ENCODE results near the gene OST4. TPM values are rescaled to one million over a fixed set of nuclear protein-coding genes. Genes with fewer than 3 reads are reported as not detected.
A peak's percentile ranks its signal among the peaks of the same experiment; 100 is the strongest.

Gene OST4
- total RNA-seq, 1 experiment from 2014 or later, result 788 TPM

- peak; percentile 89 for DNase-seq (ENCODE audit: low read depth)
- in situ Hi-C loops (cut with HindIII; ENCODE audit: low pct_unique_long_range_greater_than_20kb, low sequenced_read_pairs), result no loop called here
Observed at GRCh38 chr2:27021253-27022049, 50.0 kb downstream of the OST4 start.

Other genes with a start within 250 kb of the OST4 start
- gene DPYSL5, start 223.5 kb downstream of the OST4 start, total RNA-seq (2014; rRNA removed; shearing (Covaris generic); ENCODE audit: low replicate concordance), result 0.93 and 4.7 TPM in 2 replicates
- 25.9 and 33.5 TPM in 2 replicates for gene MAPRE3, start 101.0 kb downstream of the OST4 start, total RNA-seq (2014; rRNA removed; shearing (Covaris generic); ENCODE audit: low replicate concordance)
- gene TMEM214, start 38.7 kb downstream of the OST4 start, total RNA-seq (2014; rRNA removed; shearing (Covaris generic); ENCODE audit: low replicate concordance), result 104 and 106 TPM in 2 replicates
- 41.8 and 54.5 TPM in 2 replicates for gene AGBL5, start 20.0 kb downstream of the OST4 start, total RNA-seq (2014; rRNA removed; shearing (Covaris generic); ENCODE audit: low replicate concordance)
- 0.07 and 0.58 TPM in 2 replicates for gene EMILIN1, start 7.0 kb upstream of the OST4 start, total RNA-seq (2014; rRNA removed; shearing (Covaris generic); ENCODE audit: low replicate concordance)
- gene KHK, start 15.1 kb upstream of the OST4 start, total RNA-seq (2014; rRNA removed; shearing (Covaris generic); ENCODE audit: low replicate concordance), result 3.2 and 4.8 TPM in 2 replicates
- 7.1 and 10.3 TPM in 2 replicates for gene CGREF1, start 47.5 kb upstream of the OST4 start, total RNA-seq (2014; rRNA removed; shearing (Covaris generic); ENCODE audit: low replicate concordance)
- gene ABHD1, start 52.2 kb upstream of the OST4 start, total RNA-seq (2014; rRNA removed; shearing (Covaris generic); ENCODE audit: low replicate concordance), result 0.78 TPM in 1 of 2 replicates, not detected in the other
- 64.5 and 102 TPM in 2 replicates for gene PREB, start 63.0 kb upstream of the OST4 start, total RNA-seq (2014; rRNA removed; shearing (Covaris generic); ENCODE audit: low replicate concordance)
- not detected in 2 replicates for gene PRR30, start 67.8 kb upstream of the OST4 start, total RNA-seq (2014; rRNA removed; shearing (Covaris generic); ENCODE audit: low replicate concordance)
- gene TCF23, start 77.3 kb upstream of the OST4 start, total RNA-seq (2014; rRNA removed; shearing (Covaris generic); ENCODE audit: low replicate concordance), result not detected in 2 replicates
- 284 and 308 TPM in 2 replicates for gene ATRAID, start 140.4 kb upstream of the OST4 start, total RNA-seq (2014; rRNA removed; shearing (Covaris generic); ENCODE audit: low replicate concordance)
- 15.4 and 15.9 TPM in 2 replicates for gene SLC5A6, start 140.6 kb upstream of the OST4 start, total RNA-seq (2014; rRNA removed; shearing (Covaris generic); ENCODE audit: low replicate concordance)
- 34.9 and 37.0 TPM in 2 replicates for gene CAD, start 145.7 kb upstream of the OST4 start, total RNA-seq (2014; rRNA removed; shearing (Covaris generic); ENCODE audit: low replicate concordance)
- gene SLC30A3, start 191.4 kb upstream of the OST4 start, total RNA-seq (2014; rRNA removed; shearing (Covaris generic); ENCODE audit: low replicate concordance), result not detected in 2 replicates
- not detected in 2 replicates for gene DNAJC5G, start 203.8 kb upstream of the OST4 start, total RNA-seq (2014; rRNA removed; shearing (Covaris generic); ENCODE audit: low replicate concordance)
- not detected in 2 replicates for gene TRIM54, start 210.8 kb upstream of the OST4 start, total RNA-seq (2014; rRNA removed; shearing (Covaris generic); ENCODE audit: low replicate concordance)
- gene UCN, start 236.8 kb upstream of the OST4 start, total RNA-seq (2014; rRNA removed; shearing (Covaris generic); ENCODE audit: low replicate concordance), result 2.2 and 5.3 TPM in 2 replicates

Data from Caki2 (cell line).